ENCODE measurements around the gene PIK3AP1. TPM values are rescaled to one million over a fixed set of nuclear protein-coding genes. Genes with fewer than 3 reads are reported as not detected.
A peak's percentile ranks its signal among the peaks of the same experiment; 100 is the strongest.

Gene PIK3AP1
- total RNA-seq, 4 donors from 2014 or later = 1.7 to 10.6 (median 8.4) TPM

DNA sequence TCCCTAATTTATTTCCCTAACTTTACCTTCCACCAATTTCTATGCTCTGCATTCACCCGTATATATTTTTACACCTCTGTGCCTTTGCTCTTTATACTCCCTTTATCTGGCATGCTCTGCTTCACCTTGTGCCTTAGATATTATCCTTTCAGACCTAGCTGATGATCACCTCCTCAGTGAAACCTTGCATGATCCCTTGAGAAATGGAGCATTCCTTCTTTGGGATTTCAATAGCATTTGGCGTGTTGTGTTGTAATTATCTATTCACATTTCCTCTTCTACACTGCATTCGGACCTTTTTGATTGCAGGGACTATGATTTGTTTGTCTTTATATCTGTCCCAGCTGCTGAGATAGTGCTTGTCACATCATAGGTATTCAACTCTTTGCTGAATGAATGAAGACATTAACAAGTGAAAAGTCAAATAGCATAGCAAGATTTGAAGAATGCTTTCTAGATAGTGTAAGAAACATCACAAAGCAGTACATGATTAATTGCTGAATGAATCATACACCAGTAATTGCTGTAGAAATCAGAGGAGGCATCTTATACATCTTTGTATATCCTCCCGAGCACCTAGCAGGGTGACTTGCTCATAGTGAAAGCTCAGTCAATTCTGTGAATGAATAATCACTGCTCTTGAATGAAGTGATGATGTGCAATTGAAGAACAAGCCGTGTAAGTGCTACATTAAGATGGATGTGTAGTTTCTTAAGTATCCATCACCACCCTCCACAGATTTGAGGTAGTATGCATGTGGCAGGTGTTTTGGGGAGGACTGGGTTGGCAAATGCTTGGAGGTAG lies 131.5 kb downstream of the PIK3AP1 start:
- TF ChIP-seq POLR2A (IDR thresholded peaks at IDR 0.05) = no peak
- DNase-seq = no peak
- Histone ChIP-seq H3K27me3 (no peaks in the 10 kb centered on the region), H3K4me3 (no peak overlapping the region), H3K9me3 (no peaks in the 10 kb centered on the region), H3K36me3 (no peaks in the 10 kb centered on the region), H3K4me1 (peaks cover 0 to 8% of the 10 kb centered on the region in 2 donors), H3K27ac (peak overlapping the region in 1 of 2 donors; percentile 95)
- intact Hi-C loops (cut with DNase I; ENCODE audit: low total_unique reads) = no loop called here

GRCh38 chr10:96588060-96588554 lies 132.2 kb downstream of the PIK3AP1 start:
- TF ChIP-seq, protein P1, sequence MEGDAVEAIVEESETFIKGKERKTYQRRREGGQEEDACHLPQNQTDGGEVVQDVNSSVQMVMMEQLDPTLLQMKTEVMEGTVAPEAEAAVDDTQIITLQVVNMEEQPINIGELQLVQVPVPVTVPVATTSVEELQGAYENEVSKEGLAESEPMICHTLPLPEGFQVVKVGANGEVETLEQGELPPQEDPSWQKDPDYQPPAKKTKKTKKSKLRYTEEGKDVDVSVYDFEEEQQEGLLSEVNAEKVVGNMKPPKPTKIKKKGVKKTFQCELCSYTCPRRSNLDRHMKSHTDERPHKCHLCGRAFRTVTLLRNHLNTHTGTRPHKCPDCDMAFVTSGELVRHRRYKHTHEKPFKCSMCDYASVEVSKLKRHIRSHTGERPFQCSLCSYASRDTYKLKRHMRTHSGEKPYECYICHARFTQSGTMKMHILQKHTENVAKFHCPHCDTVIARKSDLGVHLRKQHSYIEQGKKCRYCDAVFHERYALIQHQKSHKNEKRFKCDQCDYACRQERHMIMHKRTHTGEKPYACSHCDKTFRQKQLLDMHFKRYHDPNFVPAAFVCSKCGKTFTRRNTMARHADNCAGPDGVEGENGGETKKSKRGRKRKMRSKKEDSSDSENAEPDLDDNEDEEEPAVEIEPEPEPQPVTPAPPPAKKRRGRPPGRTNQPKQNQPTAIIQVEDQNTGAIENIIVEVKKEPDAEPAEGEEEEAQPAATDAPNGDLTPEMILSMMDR (IDR thresholded peaks at IDR 0.05) = no peak
- no peak for TF ChIP-seq POLR2A (IDR thresholded peaks at IDR 0.05)
- H3K27me3 ChIP-seq = no peaks in the 10 kb centered on the region
- H3K36me3 ChIP-seq = no peaks in the 10 kb centered on the region
- no peaks in the 10 kb centered on the region for H3K9me3 ChIP-seq
- no peak for DNase-seq
- intact Hi-C loops (cut with DNase I; ENCODE audit: low total_unique reads) = no loop called here
- H3K4me3 ChIP-seq = peak overlapping the region; percentile 73 to 88
- H3K27ac ChIP-seq = peak overlapping the region; percentile 93 to 95
- H3K4me1 ChIP-seq = peaks cover 0 to 8% of the 10 kb centered on the region in 2 donors

DNA sequence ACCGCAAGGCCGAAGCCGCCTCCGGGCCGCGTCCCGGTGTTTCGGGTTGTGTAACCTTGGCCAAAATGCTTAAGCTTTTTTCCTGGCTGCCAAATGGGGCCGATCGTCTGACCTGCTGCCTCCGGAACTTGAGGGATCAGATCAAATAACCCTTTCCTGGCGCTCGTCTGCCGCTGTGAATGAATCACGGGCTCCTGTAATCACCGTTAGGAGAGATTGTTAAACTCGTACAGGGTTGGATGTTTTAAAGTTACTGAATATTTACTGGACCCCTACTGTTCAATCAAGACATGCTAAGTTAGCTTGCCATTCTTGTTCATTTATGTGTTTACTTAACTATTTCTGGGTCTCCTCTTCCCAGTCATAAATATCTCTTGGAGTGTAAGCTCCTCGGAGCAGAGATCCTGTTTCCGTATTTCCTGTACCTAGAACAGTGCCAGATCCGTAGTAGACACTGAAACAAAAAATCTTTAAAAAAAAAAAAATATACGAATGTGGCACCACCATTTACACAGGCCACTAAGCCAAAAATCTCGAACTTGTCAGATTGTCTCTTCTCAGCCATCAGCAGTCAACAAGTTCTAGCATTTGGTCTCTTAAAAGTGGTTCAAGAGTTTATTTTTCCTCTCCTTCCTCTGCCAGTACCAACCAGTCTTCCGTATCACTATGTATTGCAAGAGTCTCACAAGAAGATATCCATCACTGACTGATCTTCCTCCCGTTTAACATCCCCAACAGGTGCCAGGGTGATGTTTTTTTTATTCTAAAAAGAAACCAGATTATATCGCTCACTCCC lies 132.9 kb downstream of the PIK3AP1 start:
- intact Hi-C loops (cut with DNase I; ENCODE audit: low total_unique reads) = no loop called here

GRCh38 chr10:96586419-96587263 lies 133.7 kb downstream of the PIK3AP1 start, which contains the start of gene TM9SF3:
Gene TM9SF3 (minus strand): TSS chr10:96587012. CDS start chr10:96586835, 177 bp downstream.
- Histone ChIP-seq H3K4me1 (peaks cover 0 to 8% of the 10 kb centered on the region in 2 donors), H3K27ac (peak within 1 kb of the TSS; percentile 93 to 95), H3K36me3 (no peaks in the 10 kb centered on the region), H3K9me3 (no peaks in the 10 kb centered on the region), H3K4me3 (peak within 1 kb of the TSS; percentile 73 to 88), H3K27me3 (no peaks in the 10 kb centered on the region)
- DNase-seq = peak; percentile 90 to 92
- peak; percentile 85 to 94 for TF ChIP-seq POLR2A (IDR thresholded peaks at IDR 0.05)
- TF ChIP-seq, protein P1 (IDR thresholded peaks at IDR 0.05) = peak in 1 of 4 experiments; percentile 23
- intact Hi-C loops (cut with DNase I; ENCODE audit: low total_unique reads) = no loop called here

More for the DNA sequence above, 132.9 kb downstream of the PIK3AP1 start:
- TF ChIP-seq, protein P1 (IDR thresholded peaks at IDR 0.05) = peak in 1 of 4 experiments; percentile 2
- TF ChIP-seq POLR2A (IDR thresholded peaks at IDR 0.05) = no peak
- Histone ChIP-seq H3K4me3 (peak overlapping the region; percentile 73 to 88), H3K27me3 (no peaks in the 10 kb centered on the region), H3K4me1 (peaks cover 0 to 8% of the 10 kb centered on the region in 2 donors), H3K27ac (peak overlapping the region; percentile 93 to 95), H3K36me3 (no peaks in the 10 kb centered on the region), H3K9me3 (no peaks in the 10 kb centered on the region)
- peak; percentile 72 to 80 for DNase-seq

Data from uterus (tissue), 4 donors.